ENCODE data around the gene OR5M8. TPM values are rescaled to one million over a fixed set of nuclear protein-coding genes. Genes with fewer than 3 reads are reported as not detected.

Gene OR5M8
- total and polyA plus RNA-seq, 2 of the 8 experiments (the other 6 are each of a cell fraction or from before 2014, with no cell fraction given) = not detected

DNA sequence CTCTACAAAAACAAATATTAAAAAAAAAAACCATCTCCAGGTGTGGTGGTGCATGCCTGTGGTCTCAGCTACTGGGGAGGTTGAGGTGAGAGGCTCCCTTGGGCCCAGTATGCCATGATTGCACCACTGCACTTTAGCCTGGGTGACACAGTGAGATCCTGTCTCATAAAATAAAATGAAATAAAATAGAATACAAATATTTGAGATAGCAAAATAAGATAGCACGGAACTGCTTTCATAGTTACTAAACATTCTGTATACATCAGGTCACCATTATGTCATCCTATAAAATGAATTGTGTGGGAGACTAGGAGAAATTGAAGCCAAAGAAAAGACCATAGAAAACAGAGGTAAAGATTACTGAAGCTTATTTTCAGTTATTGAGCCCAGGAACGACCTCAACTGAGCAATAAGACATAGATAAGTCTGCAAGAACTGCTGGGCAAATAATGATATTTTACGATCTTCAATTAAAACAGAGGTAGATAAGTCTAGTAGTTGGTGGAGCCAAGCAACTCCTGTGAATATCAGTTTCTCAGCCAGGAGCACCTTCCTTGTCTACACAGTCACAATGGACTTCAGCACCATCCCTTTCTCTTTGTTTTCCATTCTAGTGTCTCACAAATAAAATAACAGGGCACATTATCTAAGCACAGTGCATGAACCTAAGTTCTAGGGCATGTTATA is 42.0 kb upstream of the OR5M8 start:
- Histone ChIP-seq H3K9ac (replicated peaks in 1 of 4; ENCODE audit: extremely low read depth in 1 of 4, low read depth in 3 of 4, low read length in 3 of 4) (no peak overlapping the region), H4K91ac (replicated peaks; ENCODE audit: insufficient read length, low read length) (no peak overlapping the region), H2BK5ac (ENCODE audit: low read depth, low read length) (no peak overlapping the region), H3K9me3 (ENCODE audit: insufficient read depth in 2 of 2, low read depth in 1 of 2, low read length in 1 of 2) (no peaks in the 10 kb centered on the region), H3K4me1 (replicated peaks in 1 of 4; ENCODE audit: control insufficient read depth in 3 of 4, insufficient read depth in 4 of 4, low read length in 3 of 4) (no peaks in the 10 kb centered on the region), H3K4ac (replicated peaks; ENCODE audit: insufficient read length, low read depth, low read length) (no peak overlapping the region), H4K8ac (ENCODE audit: extremely low read depth, insufficient read depth, low read length) (no peak overlapping the region), H3K18ac (ENCODE audit: extremely low read depth, low read length) (no peak overlapping the region), H3K36me3 (ENCODE audit: control insufficient read depth in 2 of 4, insufficient read depth in 4 of 4, low read length in 3 of 4) (no peaks in the 10 kb centered on the region), H3K56ac (replicated peaks; ENCODE audit: insufficient read length, low read depth, low read length) (no peak overlapping the region), H2BK120ac (replicated peaks; ENCODE audit: low read depth, low read length) (no peak overlapping the region), H2BK20ac (ENCODE audit: low read length) (no peak overlapping the region), H3K27me3 (replicated peaks in 1 of 4; ENCODE audit: control insufficient read depth in 3 of 4, extremely low read depth in 1 of 4, insufficient read depth in 3 of 4, low read length in 3 of 4) (no peaks in the 10 kb centered on the region), H3K4me3 (ENCODE audit: extremely low read depth in 1 of 4, insufficient read depth in 2 of 4, low read depth in 3 of 4, low read length in 4 of 4) (no peak overlapping the region), H2BK12ac (ENCODE audit: low read depth, low read length) (no peak overlapping the region), H4K5ac (ENCODE audit: insufficient read length, low read depth, low read length) (no peak overlapping the region), H2AFZ (ENCODE audit: low read length) (no peak overlapping the region), H2AK5ac (ENCODE audit: low read depth, low read length) (no peak overlapping the region), H3K4me2 (ENCODE audit: insufficient read depth in 1 of 2, low read depth in 2 of 2, low read length in 2 of 2) (no peak overlapping the region), H3K79me2 (ENCODE audit: control insufficient read depth in 1 of 2, insufficient read depth in 2 of 2, low read length in 2 of 2) (no peaks in the 10 kb centered on the region), H4K20me1 (replicated peaks in 1 of 2; ENCODE audit: control insufficient read depth in 1 of 2, insufficient read depth in 2 of 2, low read length in 2 of 2) (no peaks in the 10 kb centered on the region), H3K27ac (ENCODE audit: low read depth, low read length) (no peak overlapping the region), H3K23ac (ENCODE audit: insufficient read length) (no peak overlapping the region), H3K23me2 (ENCODE audit: low read depth, low read length) (no peaks in the 10 kb centered on the region), H3K14ac (ENCODE audit: insufficient read length) (no peak overlapping the region), H2BK15ac (ENCODE audit: low read length) (no peak overlapping the region), H3K79me1 (ENCODE audit: low read depth, low read length) (no peaks in the 10 kb centered on the region)
- WGBS, 2 experiments (ENCODE audit: extremely low coverage in 1 of 2, insufficient coverage in 1 of 2, insufficient read length in 1 of 2, insufficient replicate concordance in 2 of 2, low coverage in 1 of 2, low lambda C conversion rate in 2 of 2, missing lambda C conversion rate in 1 of 2) = 88% methylated on average over 3 of the region's 3 CpGs; no CpG with 5 or more reads in 1 of the 2 experiments
- FAIRE-seq = no peak
- DNase-seq (ENCODE audit: low read depth in 1 of 2, low spot score in 2 of 2) = no peak
- POLR2A ChIA-PET (ENCODE audit: partially characterized antibody) = no interaction called here
- CTCF ChIA-PET (ENCODE audit: partially characterized antibody) = interaction anchor here (0.7 kb wide), 1 partner anchor 330 kb away, joined by 3 read pairs; no protein-coding TSS in a partner anchor
- TF ChIP-seq CBX5 (IDR thresholded peaks at IDR 0.05; ENCODE audit: low read depth, low read length) (no peak), CBX8 (IDR thresholded peaks at IDR 0.05; ENCODE audit: borderline replicate concordance, low read depth, low read length) (no peak), JUND (IDR thresholded peaks at IDR 0.05; ENCODE audit: low read length) (no peak), EZH2 (IDR thresholded peaks at IDR 0.05; ENCODE audit: low read depth, low read length, severe bottlenecking) (no peak), SP1 (IDR thresholded peaks at IDR 0.05; ENCODE audit: low read depth, low read length) (no peak), POLR2AphosphoS5 (IDR thresholded peaks at IDR 0.05; ENCODE audit: low read depth, low read length) (no peak), SIN3A (conservative IDR thresholded peaks at IDR 0.05 in 1 of 2, IDR thresholded peaks at IDR 0.05 in 1 of 2; ENCODE audit: low read depth in 1 of 2, low read length in 2 of 2) (no peak), YY1 (IDR thresholded peaks at IDR 0.05; ENCODE audit: low read depth, low read length) (no peak), JUN (IDR thresholded peaks at IDR 0.05; ENCODE audit: low read depth, low read length) (no peak), KDM1A (IDR thresholded peaks at IDR 0.05; ENCODE audit: borderline replicate concordance, low read length) (no peak), SP4 (IDR thresholded peaks at IDR 0.05; ENCODE audit: low read length) (no peak), CREB1 (IDR thresholded peaks at IDR 0.05) (no peak), RXRA (IDR thresholded peaks at IDR 0.05; ENCODE audit: insufficient read depth, low read depth, low read length) (no peak)
- TF ChIP-seq, protein P1, sequence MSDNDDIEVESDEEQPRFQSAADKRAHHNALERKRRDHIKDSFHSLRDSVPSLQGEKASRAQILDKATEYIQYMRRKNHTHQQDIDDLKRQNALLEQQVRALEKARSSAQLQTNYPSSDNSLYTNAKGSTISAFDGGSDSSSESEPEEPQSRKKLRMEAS (IDR thresholded peaks at IDR 0.05) = no peak
